NCI-H69 (cell line): ENCODE measurements around the gene DQX1.

Source experiments
- DNase-seq: peaks from one replicate; lab custom pipeline; 2025; lab: John Stamatoyannopoulos, UW

The DQX1 gene

DNA sequence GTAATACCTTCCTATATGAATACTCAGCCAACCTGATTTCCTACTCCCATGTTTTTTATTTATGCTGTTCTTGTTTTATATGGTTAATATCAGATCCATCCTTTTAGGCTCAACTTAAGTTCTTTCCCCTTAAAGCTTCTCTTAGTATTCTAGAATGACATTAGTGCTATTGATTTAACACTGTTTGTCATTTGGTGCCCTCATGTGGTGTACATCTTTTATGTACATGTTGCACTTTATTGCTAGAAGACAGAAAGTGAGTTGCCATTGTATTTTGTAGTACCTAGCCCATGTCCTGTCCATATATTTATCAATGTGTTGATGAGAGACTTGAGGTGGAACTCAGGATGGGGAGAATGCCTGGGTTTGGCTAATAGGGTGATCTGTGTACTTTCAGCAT, 6.2 kb upstream of the DQX1 start:
- DNase-seq = peak; percentile 17

DNA sequence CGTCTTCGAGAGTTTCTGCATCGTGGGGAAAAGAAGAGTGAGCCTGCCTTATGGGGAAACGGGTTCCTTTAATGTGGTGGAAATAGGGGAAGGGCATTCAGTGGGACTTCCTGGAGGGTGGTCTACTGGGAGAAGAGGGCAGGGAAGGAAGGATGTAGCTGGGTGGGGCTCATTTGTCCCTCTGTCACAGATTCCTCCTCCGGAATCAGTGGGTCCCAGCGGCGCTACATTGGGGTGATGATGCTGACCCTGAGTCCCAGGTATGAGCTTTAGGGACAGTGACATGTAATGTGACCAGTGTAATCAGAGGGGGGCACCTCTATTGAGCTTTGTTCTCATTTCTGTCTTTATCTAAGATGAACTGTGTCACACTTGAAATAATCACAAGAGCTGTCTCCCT, 5.6 kb upstream of the DQX1 start:
- DNase-seq = no peak

DNA sequence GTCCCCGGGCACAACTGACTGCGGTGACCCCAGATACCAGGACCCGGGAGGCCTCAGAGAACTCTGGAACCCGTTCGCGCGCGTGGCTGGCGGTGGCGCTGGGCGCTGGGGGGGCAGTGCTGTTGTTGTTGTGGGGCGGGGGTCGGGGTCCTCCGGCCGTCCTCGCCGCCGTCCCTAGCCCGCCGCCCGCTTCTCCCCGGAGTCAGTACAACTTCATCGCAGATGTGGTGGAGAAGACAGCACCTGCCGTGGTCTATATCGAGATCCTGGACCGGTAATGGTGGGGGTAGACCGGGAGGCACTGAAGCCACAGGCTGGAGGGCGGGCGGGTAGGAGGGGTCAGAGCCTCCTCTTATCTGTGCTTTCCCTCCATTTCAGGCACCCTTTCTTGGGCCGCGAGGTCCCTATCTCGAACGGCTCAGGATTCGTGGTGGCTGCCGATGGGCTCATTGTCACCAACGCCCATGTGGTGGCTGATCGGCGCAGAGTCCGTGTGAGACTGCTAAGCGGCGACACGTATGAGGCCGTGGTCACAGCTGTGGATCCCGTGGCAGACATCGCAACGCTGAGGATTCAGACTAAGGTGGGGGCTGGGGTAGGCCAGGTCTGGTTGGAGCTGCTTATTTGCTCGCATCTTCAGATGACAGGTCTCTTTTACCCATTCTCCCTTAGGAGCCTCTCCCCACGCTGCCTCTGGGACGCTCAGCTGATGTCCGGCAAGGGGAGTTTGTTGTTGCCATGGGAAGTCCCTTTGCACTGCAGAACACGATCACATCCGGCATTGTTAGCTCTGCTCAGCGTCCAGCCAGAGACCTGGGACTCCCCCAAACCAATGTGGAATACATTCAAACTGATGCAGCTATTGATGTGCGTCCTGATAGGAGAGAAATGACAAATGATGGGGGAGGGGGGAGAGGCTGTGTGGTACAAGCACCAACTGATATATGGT, 4.5 kb upstream of the DQX1 start:
- DNase-seq = peak; percentile 34

DNA sequence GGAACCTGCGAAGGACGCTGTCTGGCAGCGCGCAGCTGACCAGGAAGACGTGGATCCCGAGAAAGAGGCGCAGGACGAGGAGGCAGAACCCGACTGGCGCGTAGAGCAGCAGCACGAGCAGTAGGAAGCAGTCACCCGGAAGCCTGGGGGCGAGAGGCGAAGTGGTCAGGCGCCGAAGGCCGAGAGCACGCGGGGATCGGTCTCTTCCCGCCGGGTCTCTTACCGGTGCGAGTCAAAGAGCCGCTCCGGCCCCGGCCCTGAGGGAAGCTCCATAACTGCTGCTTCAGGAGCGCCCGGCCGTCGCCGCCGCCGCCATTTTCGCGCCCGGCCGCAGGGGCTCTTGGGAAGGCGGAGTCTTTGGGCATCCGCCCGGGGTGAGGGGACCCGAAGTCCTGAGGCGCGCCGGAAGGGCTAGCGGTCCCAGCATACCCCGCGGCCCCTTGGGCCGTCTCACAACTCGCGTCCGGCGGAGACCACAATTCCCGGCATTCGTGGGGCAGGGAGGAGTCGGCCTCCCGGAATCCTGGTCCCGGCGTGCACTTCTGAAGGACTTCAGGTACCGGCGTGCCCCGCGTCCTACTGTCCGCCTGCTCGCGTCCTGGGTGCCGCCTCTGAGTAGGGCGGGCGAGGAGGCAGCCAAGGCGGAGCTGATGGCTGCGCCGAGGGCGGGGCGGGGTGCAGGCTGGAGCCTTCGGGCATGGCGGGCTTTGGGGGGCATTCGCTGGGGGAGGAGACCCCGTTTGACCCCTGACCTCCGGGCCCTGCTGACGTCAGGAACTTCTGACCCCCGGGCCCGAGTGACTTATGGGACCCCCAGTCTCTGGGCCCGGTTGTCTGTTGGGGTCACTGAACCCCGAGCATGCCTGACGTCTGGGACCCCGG, 3.6 kb upstream of the DQX1 start, which contains the start of the genes AUP1 and HTRA2:
AUP1 (minus strand) TSS at position 350 of the 882 bp plus-strand sequence; CDS start at position 273, 77 bp downstream.
HTRA2 (plus strand) TSS at position 577 of the 882 bp plus-strand sequence; CDS start at position 651, 74 bp downstream.
- DNase-seq = peak; percentile 97

DNA sequence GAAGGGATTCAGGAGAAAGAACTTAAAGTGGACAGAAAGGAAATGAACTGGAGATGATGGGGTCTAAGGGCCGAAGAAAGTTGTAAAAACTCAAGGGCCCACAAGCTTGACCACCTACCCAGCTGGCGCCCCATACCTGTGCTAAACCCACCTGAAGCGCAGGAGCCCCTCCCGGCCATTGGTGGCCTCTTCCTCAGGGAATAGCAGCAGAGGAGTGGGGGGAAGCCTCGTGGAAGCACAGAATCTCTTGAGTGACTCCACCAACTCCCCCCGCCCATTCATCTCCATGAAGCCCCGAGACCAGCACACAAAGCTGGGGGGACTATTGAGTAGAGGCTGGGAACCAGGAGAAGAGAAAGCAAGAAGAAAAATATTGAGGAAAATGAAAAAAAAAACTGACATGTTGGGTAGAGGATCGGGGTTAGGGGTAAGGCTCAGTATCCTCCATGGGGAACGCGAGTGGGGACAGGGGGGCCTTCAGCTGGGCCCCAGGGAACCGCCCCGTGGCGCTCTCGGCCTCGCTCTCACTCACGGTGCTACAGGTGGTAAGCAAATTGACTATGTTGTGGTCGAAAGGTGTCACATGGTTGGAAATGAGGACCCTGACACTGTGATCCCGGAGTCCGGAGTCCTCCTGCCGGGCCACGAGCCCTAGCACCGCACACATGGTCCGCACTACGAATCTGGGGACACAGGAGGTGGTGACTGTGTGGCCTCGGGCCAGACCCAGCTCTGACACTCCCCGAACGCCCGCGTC, 2.7 kb upstream of the DQX1 start:
- DNase-seq = no peak

DNA sequence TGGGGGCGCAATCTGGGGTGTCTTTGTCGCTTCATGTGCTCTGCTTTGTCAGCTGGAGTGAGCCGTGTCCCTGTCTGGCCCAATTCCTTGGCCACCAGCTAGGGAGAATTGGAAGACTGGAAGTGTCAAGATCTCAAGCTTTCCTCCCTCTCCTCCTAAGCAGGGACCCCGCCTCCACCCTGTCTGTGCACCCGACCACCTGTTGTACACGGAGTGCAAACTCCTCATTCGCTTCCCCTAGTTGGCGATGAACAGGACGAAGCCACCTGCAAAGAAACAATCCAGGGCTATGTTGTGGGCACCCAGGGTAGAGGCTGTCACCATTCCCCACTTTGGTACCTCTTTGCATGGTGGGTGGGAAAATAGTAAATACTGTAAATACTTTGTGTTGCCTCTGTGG, 1.7 kb upstream of the DQX1 start:
- no peak for DNase-seq

DNA sequence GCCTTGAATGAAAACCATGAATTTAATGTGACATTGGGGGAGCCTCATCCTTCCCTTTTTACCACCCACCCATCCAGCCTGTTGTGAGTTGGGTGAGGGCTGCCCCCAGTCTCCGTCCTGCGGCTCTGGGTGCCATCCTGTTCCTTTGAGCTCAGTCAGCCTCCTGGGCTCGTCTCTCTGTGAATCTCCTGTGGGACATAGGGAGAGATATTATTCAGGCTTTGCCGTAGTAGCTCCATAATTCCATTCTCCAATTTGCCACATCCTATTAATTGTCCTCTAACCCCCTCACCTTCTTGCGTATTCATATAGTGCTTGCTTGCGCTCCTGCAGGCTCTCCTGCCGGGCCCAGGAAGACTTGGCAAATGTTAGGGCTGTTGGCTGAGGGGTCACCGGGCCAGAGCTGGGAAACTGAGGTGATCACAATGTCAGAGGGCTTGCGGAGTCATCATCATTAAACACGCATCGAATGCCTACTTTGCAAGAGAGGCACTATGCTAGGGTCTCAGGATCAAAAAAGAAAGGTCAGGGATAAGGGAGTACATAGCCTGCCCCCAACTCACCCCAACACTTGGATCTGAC, 709 bp upstream of the DQX1 start:
- no peak for DNase-seq

DNA sequence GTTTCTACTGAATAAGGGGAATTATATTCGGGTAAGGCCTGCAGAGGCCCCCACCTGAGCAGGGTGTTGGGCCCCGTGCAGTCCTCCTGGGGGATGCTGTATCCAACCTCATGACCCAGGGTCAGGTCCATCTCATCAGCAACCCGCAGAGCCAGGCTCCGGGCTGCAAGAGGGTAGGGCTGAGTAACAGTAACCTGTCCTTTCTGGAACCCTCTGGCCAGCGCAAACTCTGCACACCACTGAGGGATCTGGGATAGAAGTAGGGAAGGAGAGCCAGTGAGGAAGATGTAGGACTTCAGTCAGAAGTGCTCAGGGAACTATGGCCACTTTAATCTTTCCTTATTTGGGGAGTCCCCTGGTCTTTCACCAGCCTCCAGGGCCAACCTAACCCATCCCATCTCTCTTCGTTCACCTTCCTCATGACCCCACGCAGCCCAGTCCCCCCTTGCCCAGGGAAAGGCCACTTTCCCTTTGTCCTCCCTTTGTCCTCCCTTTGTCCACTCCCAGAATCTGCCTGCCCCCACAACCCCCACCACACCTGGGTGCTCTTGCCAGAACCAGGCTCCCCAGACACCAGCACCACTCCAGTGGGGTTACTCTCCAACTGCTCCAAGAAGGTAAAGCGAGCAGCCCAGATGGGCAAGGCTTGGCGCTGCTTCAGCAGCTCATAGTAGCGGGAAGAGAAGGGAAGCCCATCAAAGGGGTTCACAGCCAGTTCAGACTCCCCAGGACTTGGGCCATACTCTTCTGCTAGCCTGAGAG, 895 bp downstream of the DQX1 start:
- no peak for DNase-seq

DNA sequence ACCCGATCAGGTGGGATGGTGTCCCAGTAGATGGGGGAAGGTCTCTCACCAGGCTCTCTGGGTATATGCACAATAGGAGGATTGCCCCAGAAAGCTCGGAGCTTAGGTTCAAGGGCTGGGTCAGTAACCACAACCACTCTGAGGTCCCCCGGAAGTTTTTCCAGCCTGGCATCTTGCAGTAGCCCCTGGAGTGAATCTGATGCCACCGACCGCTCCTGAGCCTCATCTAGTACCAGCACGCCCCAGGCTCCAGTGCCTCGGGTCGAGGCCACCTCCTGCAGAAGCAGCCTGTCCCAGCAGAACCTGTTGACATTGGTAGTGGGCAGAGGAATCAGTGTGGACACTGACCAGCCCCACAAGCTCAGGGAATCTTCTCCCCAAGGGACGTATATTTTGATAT, 2.0 kb downstream of the DQX1 start:
- DNase-seq = no peak

DNA sequence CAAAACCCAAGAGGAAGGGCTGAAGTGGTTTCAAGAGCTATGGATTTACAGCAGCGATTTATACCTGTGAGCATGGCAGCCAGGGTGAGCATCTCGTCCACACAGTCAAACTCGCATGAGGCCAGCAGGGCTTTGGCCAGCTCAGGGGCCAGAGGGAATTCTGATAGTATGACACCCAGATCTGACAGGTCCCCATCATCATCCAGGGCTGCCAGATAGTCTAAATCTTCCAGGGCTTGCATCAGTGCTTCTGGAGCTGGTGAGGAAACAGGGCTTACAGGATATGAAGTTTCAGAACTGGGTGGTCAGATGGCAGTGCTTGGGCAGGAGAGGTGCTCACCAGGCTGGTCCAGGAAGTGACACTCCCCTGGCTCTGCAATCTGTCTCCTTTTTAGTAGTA, 3.5 kb downstream of the DQX1 start:
- DNase-seq = no peak

DNA sequence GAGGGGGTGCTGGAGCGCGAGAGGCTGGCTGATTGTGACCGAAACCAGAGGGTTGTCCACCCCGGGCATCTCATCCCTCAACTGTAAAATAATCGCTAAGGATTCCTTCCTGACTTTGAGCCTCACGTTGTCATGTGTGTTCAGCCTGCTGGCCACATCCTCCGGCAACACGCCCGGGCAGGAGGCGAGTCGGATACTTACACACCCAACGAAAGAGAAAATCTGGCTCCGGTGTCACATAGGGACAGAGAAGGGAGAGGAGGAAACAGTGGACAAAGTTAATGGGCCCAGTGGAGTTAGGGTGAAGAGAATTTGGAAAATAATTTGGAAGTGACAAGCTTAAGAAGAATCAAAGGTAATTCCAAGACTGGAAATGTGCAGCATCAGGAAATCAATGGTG, 9.4 kb downstream of the DQX1 start:
- no peak for DNase-seq

DNA sequence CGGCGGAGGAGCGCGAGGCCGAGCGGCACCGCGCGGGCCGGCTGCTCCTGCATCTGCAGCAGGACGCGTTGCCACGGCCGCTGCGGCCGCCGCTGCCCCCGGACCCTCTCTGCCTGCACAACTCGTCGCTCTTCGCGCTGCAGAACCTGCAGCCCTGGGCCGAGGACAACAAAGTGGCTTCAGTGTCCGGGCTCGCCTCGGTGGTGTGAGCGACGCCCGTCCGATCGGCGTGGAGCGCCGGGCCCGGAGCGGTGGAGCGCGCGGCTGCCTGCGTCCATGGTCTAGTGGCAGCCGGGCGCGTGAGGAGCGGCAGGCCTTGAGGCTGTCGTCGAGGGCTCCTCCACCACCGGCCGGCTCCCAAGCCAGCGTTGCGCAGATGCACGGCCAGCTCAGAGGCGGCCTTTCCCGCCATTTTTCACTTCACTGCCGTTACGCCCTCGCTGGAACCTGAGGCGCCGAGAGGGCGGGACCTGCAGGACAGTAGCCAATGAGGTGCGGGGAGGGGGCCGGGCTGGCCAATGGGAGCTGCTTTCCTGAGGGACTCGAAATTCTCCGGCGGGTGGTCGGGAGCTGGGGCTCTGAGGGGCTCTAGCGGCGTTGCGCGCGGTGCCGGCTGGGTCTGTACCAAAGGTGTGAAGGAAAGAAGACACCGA, 9.9 kb downstream of the DQX1 start:
- no peak for DNase-seq

DNA sequence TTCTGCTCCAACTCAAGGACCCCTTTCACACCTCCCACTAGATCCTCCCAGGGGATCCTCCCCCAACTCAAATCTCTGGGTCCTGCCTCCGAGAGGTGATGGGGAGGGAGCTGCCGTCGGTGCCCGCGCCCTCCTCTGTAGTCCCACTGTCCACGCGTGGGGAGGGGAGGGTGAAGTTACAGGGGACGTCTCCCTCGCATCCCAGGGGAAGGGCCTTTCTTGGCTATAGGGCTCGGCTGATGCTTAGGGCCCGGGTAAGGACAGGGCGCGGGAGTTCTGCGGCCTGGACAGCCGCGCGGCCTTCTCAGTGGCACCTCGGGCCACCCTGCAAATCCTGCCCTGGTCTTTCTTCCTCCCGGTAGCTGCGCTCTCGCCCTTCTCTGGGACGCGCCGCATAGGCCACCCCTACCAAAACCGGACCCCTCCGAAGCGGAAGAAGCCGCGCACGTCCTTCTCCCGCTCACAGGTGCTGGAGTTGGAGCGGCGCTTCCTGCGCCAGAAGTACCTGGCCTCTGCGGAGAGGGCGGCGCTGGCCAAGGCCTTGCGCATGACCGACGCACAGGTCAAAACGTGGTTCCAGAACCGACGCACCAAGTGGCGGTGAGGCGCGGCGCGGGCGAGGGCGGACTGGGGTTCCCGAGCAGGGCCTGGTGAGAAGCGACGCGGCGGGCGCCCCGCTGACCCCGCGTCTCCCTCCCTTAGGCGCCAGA, 10.6 kb downstream of the DQX1 start:
- DNase-seq = no peak

DNA sequence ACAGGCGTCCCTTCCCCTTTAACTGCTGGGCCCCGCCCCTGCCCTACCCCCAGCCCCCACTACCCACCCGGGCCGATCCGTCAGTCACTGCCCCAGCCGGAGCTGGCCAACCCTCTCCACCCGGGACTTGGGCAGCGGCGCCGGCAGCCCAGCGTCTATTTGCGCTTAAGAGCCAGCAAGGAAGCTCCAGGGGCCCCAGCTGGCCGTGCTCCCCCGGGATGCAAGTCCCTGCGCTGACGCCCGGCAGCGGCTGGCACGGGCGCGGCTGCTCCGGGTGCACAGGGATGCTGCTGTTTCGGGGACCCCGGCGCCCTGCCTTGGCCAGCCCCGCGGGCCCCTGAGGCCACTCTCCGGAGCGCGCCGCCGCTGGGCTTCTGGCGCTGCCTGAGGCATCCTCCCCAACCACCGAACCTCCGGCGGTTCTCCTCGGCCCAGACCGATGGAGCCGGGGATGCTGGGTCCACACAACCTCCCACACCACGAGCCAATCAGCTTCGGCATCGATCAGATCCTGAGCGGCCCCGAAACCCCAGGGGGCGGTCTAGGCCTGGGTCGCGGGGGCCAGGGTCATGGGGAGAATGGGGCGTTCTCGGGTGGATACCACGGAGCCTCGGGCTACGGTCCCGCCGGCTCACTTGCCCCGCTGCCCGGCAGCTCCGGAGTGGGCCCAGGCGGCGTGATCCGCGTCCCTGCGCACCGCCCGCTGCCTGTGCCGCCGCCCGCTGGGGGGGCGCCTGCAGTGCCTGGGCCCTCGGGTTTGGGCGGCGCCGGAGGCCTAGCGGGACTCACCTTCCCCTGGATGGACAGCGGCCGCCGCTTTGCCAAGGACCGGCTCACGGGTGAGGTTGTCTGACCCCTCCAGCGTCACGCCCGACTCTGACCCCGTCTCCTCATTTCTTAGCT, 11.4 kb downstream of the DQX1 start, which contains the start of gene TLX2:
TLX2 (plus strand) TSS at position 83 of the 903 bp plus-strand sequence; CDS start at position 440, 357 bp downstream.
- peak; percentile 33 for DNase-seq

DNA sequence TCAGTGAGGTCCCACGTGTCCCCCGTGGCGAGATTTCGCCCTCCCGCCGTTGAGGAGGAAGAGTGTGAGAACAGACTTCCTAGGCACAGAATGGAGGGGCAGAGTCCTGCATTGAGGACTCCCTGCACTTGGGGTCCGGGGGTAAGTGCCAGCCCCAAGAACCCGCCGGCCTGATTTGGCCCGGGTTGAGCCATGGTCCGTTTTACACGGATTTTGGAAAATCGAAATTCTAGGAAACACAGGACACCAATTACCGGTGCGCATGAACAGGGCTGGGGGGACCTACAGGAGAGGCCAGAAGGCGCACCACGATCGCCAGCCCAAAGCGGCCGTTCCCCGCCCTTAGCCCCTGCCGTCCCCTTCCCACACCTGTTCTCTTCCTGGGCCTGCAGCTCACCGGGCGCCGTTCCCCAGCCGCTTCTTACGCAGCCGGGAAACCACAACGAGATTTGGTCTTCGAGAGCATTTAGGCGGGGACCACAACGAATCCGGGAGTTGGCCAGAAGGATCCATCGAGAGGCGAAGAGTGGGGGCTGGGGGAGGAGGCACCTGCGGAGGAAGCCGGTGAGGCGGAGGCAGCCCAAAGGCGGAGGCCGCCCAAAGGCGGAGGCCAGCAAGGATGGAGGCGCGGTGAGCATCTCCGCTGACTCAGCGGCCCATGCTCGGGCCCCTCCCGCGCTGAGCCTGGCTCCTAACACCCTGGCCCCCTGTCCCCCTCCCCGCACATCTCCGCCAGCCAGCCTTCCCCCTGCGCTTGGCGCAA, 12.2 kb downstream of the DQX1 start:
- DNase-seq = peak; percentile 17

DNA sequence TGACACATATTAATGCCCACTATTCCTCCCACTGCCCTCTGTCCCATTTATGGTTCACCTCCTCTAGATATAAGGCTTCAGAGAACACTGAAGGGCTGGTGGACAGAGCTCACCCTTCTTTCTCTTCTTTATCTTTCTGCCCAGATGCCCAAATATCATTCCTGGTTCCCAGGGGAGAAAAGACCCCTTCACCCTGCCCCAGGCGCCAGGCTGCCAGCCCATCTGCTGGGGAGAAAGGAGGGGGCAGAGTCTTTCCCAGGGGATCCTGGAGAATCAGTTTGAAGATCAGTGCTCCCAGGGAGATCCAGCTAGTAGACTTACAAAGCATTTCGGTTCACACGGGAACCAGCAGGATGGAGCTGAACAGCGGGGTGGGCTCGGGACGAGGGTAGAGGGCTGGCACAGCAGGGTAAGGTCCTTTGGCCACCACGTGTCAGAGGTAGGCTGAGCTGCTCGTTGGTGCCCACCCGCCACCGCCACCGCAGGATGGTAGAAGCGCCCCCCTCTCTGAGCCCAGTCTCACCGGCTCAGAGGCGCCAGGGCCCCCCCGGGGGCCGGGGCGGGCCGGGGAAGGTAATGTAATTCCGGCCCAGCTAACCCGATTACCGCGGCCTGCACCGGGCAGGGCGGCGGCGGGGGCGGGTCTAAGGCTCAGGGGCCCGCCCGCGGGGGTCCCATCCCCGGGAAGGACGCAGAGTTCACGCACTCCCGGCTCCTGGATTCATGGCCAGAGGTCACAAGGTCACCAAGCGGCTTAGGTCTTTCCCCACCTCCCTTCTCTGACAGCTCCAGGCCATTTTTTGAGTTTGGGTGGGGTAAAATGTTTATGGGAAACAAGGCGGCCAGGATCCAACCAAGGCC, 13.1 kb downstream of the DQX1 start:
- no peak for DNase-seq
